Heart right ventricle (tissue), 16 donors: ENCODE measurements around the gene CD3E. TPM values are rescaled to one million over a fixed set of nuclear protein-coding genes. Genes with fewer than 3 reads are reported as not detected.
A peak's percentile ranks its signal among the peaks of the same experiment; 100 is the strongest.

ENCODE experiments used
- ATAC-seq, 8 donors: fragments of 200-7000 bp; cut with Tn5 transposase; one replicate each; pipeline ENCODE4 v1.9.1; 2020; ENCODE audit warnings: mild to moderate bottlenecking in 8 of 8, moderate library complexity in 8 of 8, moderate number of reproducible peaks in 1 of 8
- DNase-seq, 2 donors: peaks; one replicate each; pipeline ENCODE4 v3.0.0-alpha.2; 2020
- H3K27ac ChIP-seq, 10 donors: fragments of 200-600 bp; sonication (generic) in 2 of 10; one replicate each; pipeline versions ENCODE4 v1.5.0 to v1.8.0; 2020 to 2022; ENCODE audit warnings: mild to moderate bottlenecking in 3 of 10
- H3K27me3 ChIP-seq, 7 donors: fragments of 200-600 bp; one replicate each; pipeline ENCODE4 v1.8.0; 2021 to 2022; ENCODE audit warnings: mild to moderate bottlenecking in 2 of 7
- H3K36me3 ChIP-seq, 9 donors: fragments of 200-600 bp; sonication (generic) in 1 of 9; one replicate each; pipeline versions ENCODE4 v1.5.0 to v1.8.0; 2020 to 2022; ENCODE audit warnings: mild to moderate bottlenecking in 2 of 9
- H3K4me1 ChIP-seq, 9 donors: fragments of 200-600 bp; sonication (generic) in 1 of 9; one replicate each; pipeline versions ENCODE4 v1.5.0 to v1.8.0; 2020 to 2022; ENCODE audit warnings: mild to moderate bottlenecking in 4 of 9
- H3K4me3 ChIP-seq, 10 donors: fragments of 200-600 bp; sonication (generic) in 2 of 10; one replicate each; pipeline versions ENCODE4 v1.5.0 to v1.8.0; 2020 to 2022; ENCODE audit warnings: mild to moderate bottlenecking in 7 of 10, moderate library complexity in 2 of 10
- H3K9me3 ChIP-seq, 11 donors: fragments of 200-600 bp in 10 of 11; sonication (generic) in 2 of 11; one replicate each; pipeline versions ENCODE4 v1.5.0 to v1.8.0; 2013 to 2022; ENCODE audit warnings: mild to moderate bottlenecking in 2 of 11, control low read depth in 1 of 11, moderate library complexity in 1 of 11
- CTCF ChIP-seq, 9 donors: fragments of 200-600 bp; sonication (generic) in 2 of 9; IDR thresholded peaks; one replicate each; pipeline versions ENCODE4 v1.5.0 to v1.8.0; 2021 to 2022; ENCODE audit warnings: antibody characterized with exemption in 9 of 9, mild to moderate bottlenecking in 5 of 9, moderate library complexity in 1 of 9
- WGBS, 2 donors: extraction: QIAGEN DNeasy Blood & Tissue Kit; methylation state at CpG; one replicate each; pipeline ENCODE4 v1.1.7; 2013; ENCODE audit warnings: inconsistent platforms in 1 of 2; 5-methylcytosine and 5-hydroxymethylcytosine counted together
- intact Hi-C, 10 donors: fragments of 100-400 bp; cut with DNase I; formaldehyde crosslinking; loops; one replicate each; pipeline versions ENCODE4 v1.11.1 to v1.14.2; 2022
- polyA plus RNA-seq, 2 donors: library from polyadenylated mRNA; stranded (reverse); fragments of 200-250 nt; gene quantifications; one replicate each; pipeline ENCODE4 v1.2.3, GENCODE V29; 2013
- total RNA-seq, 10 donors: library from RNA; stranded (reverse); fragmentation: NEBNext Ultra II Directional in 3 of 10; extraction: Animal tissue kit (Norgen Biotek cat#: 25700) in 3 of 10; gene quantifications; one replicate each; pipeline versions ENCODE4 v1.2.1 to v1.2.4, GENCODE V29; 2021 to 2023
- donor health status: Arrhythmogenic right ventricular cardiomyopathy.
- donor health status: ischemic (EF 13 %, LVEDD 7.1; RV severe dilation, severe dysfunction).
- donor health status: healthy with polysubstance abuse.
- donor health status: DM: no; HTN: yes; CAD: no.
- donor health status: DM: no; HTN: no; CAD: no.
- donor health status: ischemic (EF 25% LVEDD 6.9; RV normal size, moderate dysfunction).
- donor health status: ischemic (EF 25% LVEDD 5.7; RV mildly dilated, moderate dysfunction).
- donor health status: healthy.
- donor health status: DM: yes; HTN: yes; CAD: no.
- donor health status: Ischemic cardiomyopathy.
- donor health status: ischemic (EF 35%, LVEDD 5.7; RV mildly dilated, moderate dysfunction).
- donor health status: nonischemic (EF 11% LVEDD 7.7; RV severe dilation, severe dysfunction).
- donor health status: DM: yes; HTN: yes; CAD: no.
- donor health status: PGD.
- donor health status: ischemic (EF 29% LVEDD 5.4; RV normal size, mild dysfunction).
- donor health status: nonischemic (EF 23%, LVEDD 6.1; RV moderate dilation, normal function).

The CD3E gene
- total and polyA plus RNA-seq, 12 donors: 0.17 to 12.2 (median 0.59) TPM; not detected in 2

- Histone ChIP-seq H3K27ac (peak overlapping the region in 5 of 10 donors; percentile 31 to 76 (median 43)), H3K9me3 (no peaks in the 10 kb centered on the region), H3K36me3 (no peaks in the 10 kb centered on the region), H3K4me1 (peaks cover 0 to 16% (median 0%) of the 10 kb centered on the region in 9 donors), H3K4me3 (no peak overlapping the region), H3K27me3 (peaks cover 0 to 14% (median 0%) of the 10 kb centered on the region in 7 donors)
- TF ChIP-seq CTCF (IDR thresholded peaks at IDR 0.05): no peak
- ATAC-seq (peak in 5 of 8 donors; percentile 47 to 87 (median 71)), DNase-seq (no peak)
- 46 to 67% methylated on average over 4 of the region's 4 CpGs for WGBS, 2 donors
- intact Hi-C loops: no loop called here
These were observed 29.4 kb upstream of the CD3E start for GRCh38 chr11:118275176-118275575.

GRCh38 chr11:118276422-118276821, 28.1 kb upstream of the CD3E start:
- intact Hi-C loops: no loop called here
- DNase-seq (no peak), ATAC-seq (no peak)
- Histone ChIP-seq H3K36me3 (no peaks in the 10 kb centered on the region), H3K4me3 (no peak overlapping the region), H3K27ac (peak overlapping the region in 1 of 10 donors; percentile 76), H3K4me1 (peaks cover 0 to 16% (median 0%) of the 10 kb centered on the region in 9 donors), H3K9me3 (no peaks in the 10 kb centered on the region), H3K27me3 (peaks cover 0 to 14% (median 0%) of the 10 kb centered on the region in 7 donors)
- TF ChIP-seq CTCF (IDR thresholded peaks at IDR 0.05): no peak
- 74 to 83% methylated on average over 1 of the region's 1 CpG for WGBS, 2 donors

- no peaks in the 10 kb centered on the region for H3K9me3 ChIP-seq
- ATAC-seq (peak in 3 of 8 donors; percentile 52 to 64 (median 58)), DNase-seq (no peak)
- intact Hi-C loops: no loop called here
- H3K4me3 ChIP-seq: no peak overlapping the region
- peaks cover 0 to 16% (median 0%) of the 10 kb centered on the region in 9 donors for H3K4me1 ChIP-seq
- no peak for TF ChIP-seq CTCF (IDR thresholded peaks at IDR 0.05)
- 68 to 81% methylated on average over 1 of the region's 1 CpG for WGBS, 2 donors
- peaks cover 0 to 14% (median 0%) of the 10 kb centered on the region in 7 donors for H3K27me3 ChIP-seq
- H3K27ac ChIP-seq: peak overlapping the region in 2 of 10 donors; percentile 22 to 76
- no peaks in the 10 kb centered on the region for H3K36me3 ChIP-seq
These were observed 27.2 kb upstream of the CD3E start for GRCh38 chr11:118277312-118277711.

- Histone ChIP-seq H3K4me3 (no peak overlapping the region), H3K4me1 (peaks cover 0 to 10% (median 0%) of the 10 kb centered on the region in 9 donors), H3K27me3 (peaks cover 0 to 5% (median 0%) of the 10 kb centered on the region in 7 donors), H3K36me3 (no peaks in the 10 kb centered on the region), H3K9me3 (peaks cover 0 to 3% (median 0%) of the 10 kb centered on the region in 11 donors), H3K27ac (no peak overlapping the region)
- DNase-seq (no peak), ATAC-seq (no peak)
- no peak for TF ChIP-seq CTCF (IDR thresholded peaks at IDR 0.05)
- 84 to 91% methylated on average over 1 of the region's 1 CpG for WGBS, 2 donors
- intact Hi-C loops: no loop called here
These were observed 23.2 kb upstream of the CD3E start for GRCh38 chr11:118281284-118281683.
